Mesenteric fat pad (tissue), 1 donor: ENCODE data around the gene PRAC2. TPM values are rescaled to one million over a fixed set of nuclear protein-coding genes. Genes with fewer than 3 reads are reported as not detected.

Experiments
- DNase-seq: peaks from one replicate; pipeline ENCODE4 v3.0.0-alpha.2; 2020; ENCODE audit warnings: low spot score
- total RNA-seq: library from RNA; stranded (reverse); fragmentation: NEBNext Ultra II Directional; extraction: Animal tissue kit (Norgen Biotek cat#: 25700); gene quantifications from one replicate; pipeline ENCODE4 v1.2.1, GENCODE V29; 2021
- donor health status: DM: yes; HTN: yes; CAD: no.

The PRAC2 gene
- total RNA-seq, 1 donor from 2014 or later, result not detected

- no peak for DNase-seq
These were observed 2.5 kb upstream of the PRAC2 start for GRCh38 chr17:48720266-48721008.

GRCh38 chr17:48721009-48721402 is 2.0 kb upstream of the PRAC2 start:
- no peak for DNase-seq

GRCh38 chr17:48722201-48722907 is 631 bp upstream of the PRAC2 start, which contains the start of gene PRAC1:
Gene PRAC1 (minus strand): TSS chr17:48722518. CDS start chr17:48722392, 126 bp downstream.
- no peak for DNase-seq

GRCh38 chr17:48723423-48724250 is 652 bp downstream of the PRAC2 start:
- DNase-seq, result no peak

- no peak for DNase-seq
These were observed 1.4 kb downstream of the PRAC2 start for GRCh38 chr17:48724251-48725003.

- DNase-seq, result no peak
These were observed 2.0 kb downstream of the PRAC2 start for GRCh38 chr17:48725004-48725287.

- no peak for DNase-seq
These were observed 2.5 kb downstream of the PRAC2 start for GRCh38 chr17:48725288-48726064.

- DNase-seq, result no peak
These were observed 3.3 kb downstream of the PRAC2 start for GRCh38 chr17:48726114-48726915.

GRCh38 chr17:48726916-48727286 is 3.9 kb downstream of the PRAC2 start:
- no peak for DNase-seq

GRCh38 chr17:48727415-48728175 is 4.6 kb downstream of the PRAC2 start:
- no peak for DNase-seq

- DNase-seq, result no peak
These were observed 5.5 kb downstream of the PRAC2 start, which contains the start of gene HOXB13 for GRCh38 chr17:48728232-48729231. Gene HOXB13 (minus strand): TSS chr17:48728750. CDS start chr17:48728593, 157 bp downstream.

GRCh38 chr17:48729335-48730239 is 6.6 kb downstream of the PRAC2 start:
- no peak for DNase-seq

- no peak for DNase-seq
These were observed 7.2 kb downstream of the PRAC2 start for GRCh38 chr17:48730240-48730550.

GRCh38 chr17:48731355-48731754 is 8.4 kb downstream of the PRAC2 start:
- DNase-seq, result no peak

- DNase-seq, result no peak
These were observed 10.0 kb downstream of the PRAC2 start for GRCh38 chr17:48732688-48733629.
